ENCODE data around the gene NKAIN2. TPM values are rescaled to one million over a fixed set of nuclear protein-coding genes. Genes with fewer than 3 reads are reported as not detected.
A peak's percentile ranks its signal among the peaks of the same experiment; 100 is the strongest.
"Not testable (repeated sequence)": the region's sequence is repeated elsewhere in the genome, so short reads cannot be mapped to it uniquely, and the experiment has no call there.

The NKAIN2 gene
- total RNA-seq, 1 donor from 2014 or later = 0.37 TPM

- no peak for DNase-seq (ENCODE audit: low read depth)
Observed at GRCh38 chr6:124668028-124668427, 864.4 kb downstream of the NKAIN2 start.

- DNase-seq (ENCODE audit: low read depth) = no peak
Observed at GRCh38 chr6:124669713-124670480, 866.2 kb downstream of the NKAIN2 start.

- DNase-seq (ENCODE audit: low read depth) = no peak
Observed at GRCh38 chr6:124670801-124671200, 867.1 kb downstream of the NKAIN2 start.

- DNase-seq (ENCODE audit: low read depth) = no peak
Observed at GRCh38 chr6:124671324-124671723, 867.7 kb downstream of the NKAIN2 start.

GRCh38 chr6:124674042-124674441 lies 870.4 kb downstream of the NKAIN2 start:
- DNase-seq (ENCODE audit: low read depth) = no peak

GRCh38 chr6:124676033-124676432 lies 872.4 kb downstream of the NKAIN2 start:
- DNase-seq (ENCODE audit: low read depth) = peak; percentile 40

GRCh38 chr6:124677874-124678273 lies 874.2 kb downstream of the NKAIN2 start:
- no peak for DNase-seq (ENCODE audit: low read depth)

GRCh38 chr6:124679387-124679786 lies 875.7 kb downstream of the NKAIN2 start:
- no peak for DNase-seq (ENCODE audit: low read depth)

- DNase-seq (ENCODE audit: low read depth) = no peak
Observed at GRCh38 chr6:124682751-124683150, 879.1 kb downstream of the NKAIN2 start.

GRCh38 chr6:124683507-124683906 lies 879.8 kb downstream of the NKAIN2 start:
- DNase-seq (ENCODE audit: low read depth) = no peak

- no peak for DNase-seq (ENCODE audit: low read depth)
Observed at GRCh38 chr6:124684621-124685020, 881.0 kb downstream of the NKAIN2 start.

- DNase-seq (ENCODE audit: low read depth) = no peak
Observed at GRCh38 chr6:124688369-124688768, 884.7 kb downstream of the NKAIN2 start.

- no peak for DNase-seq (ENCODE audit: low read depth)
Observed at GRCh38 chr6:124694139-124694705, 890.6 kb downstream of the NKAIN2 start.

GRCh38 chr6:124699038-124699437 lies 895.4 kb downstream of the NKAIN2 start:
- DNase-seq (ENCODE audit: low read depth) = no peak

GRCh38 chr6:124703541-124703940 lies 899.9 kb downstream of the NKAIN2 start:
- DNase-seq (ENCODE audit: low read depth) = no peak

- not testable (repeated sequence) for DNase-seq (ENCODE audit: low read depth)
Observed at GRCh38 chr6:124712532-124712931, 908.9 kb downstream of the NKAIN2 start.

GRCh38 chr6:124714728-124715127 lies 911.1 kb downstream of the NKAIN2 start:
- peak; percentile 62 for DNase-seq (ENCODE audit: low read depth)

- DNase-seq (ENCODE audit: low read depth) = no peak
Observed at GRCh38 chr6:124719913-124720312, 916.2 kb downstream of the NKAIN2 start.

- no peak for DNase-seq (ENCODE audit: low read depth)
Observed at GRCh38 chr6:124721331-124721730, 917.7 kb downstream of the NKAIN2 start.

GRCh38 chr6:124722141-124722878 lies 918.6 kb downstream of the NKAIN2 start:
- peak; percentile 35 for DNase-seq (ENCODE audit: low read depth)

- no peak for DNase-seq (ENCODE audit: low read depth)
Observed at GRCh38 chr6:124723671-124724070, 920.0 kb downstream of the NKAIN2 start.

- not testable (repeated sequence) for DNase-seq (ENCODE audit: low read depth)
Observed at GRCh38 chr6:124737804-124738203, 934.1 kb downstream of the NKAIN2 start.

Data from myocyte (in vitro differentiated cells).